ENCODE results near the gene TOGARAM2.

DNA sequence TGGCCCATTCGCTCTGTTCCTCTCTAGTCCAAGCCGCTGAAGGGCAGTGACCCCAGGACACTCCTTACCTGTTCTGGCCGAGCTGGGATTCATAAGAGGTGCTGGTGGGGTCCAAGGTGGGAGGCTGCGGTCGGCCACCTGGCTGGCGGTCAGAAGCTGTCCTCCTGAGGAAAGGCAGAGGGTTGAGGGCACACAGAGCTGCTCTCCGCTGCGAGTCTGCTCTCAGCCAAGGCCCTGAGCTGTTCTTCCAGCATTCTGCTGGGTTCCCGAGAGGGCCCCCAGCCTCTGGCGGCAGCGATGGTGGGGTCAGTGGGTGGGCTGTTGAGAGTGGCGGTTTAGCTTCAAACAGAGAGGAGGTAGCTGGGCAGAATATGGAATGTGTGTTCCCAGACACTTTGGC, 89.4 kb downstream of the TOGARAM2 start:
- TF ChIP-seq, protein P1, sequence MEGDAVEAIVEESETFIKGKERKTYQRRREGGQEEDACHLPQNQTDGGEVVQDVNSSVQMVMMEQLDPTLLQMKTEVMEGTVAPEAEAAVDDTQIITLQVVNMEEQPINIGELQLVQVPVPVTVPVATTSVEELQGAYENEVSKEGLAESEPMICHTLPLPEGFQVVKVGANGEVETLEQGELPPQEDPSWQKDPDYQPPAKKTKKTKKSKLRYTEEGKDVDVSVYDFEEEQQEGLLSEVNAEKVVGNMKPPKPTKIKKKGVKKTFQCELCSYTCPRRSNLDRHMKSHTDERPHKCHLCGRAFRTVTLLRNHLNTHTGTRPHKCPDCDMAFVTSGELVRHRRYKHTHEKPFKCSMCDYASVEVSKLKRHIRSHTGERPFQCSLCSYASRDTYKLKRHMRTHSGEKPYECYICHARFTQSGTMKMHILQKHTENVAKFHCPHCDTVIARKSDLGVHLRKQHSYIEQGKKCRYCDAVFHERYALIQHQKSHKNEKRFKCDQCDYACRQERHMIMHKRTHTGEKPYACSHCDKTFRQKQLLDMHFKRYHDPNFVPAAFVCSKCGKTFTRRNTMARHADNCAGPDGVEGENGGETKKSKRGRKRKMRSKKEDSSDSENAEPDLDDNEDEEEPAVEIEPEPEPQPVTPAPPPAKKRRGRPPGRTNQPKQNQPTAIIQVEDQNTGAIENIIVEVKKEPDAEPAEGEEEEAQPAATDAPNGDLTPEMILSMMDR (conservative IDR thresholded peaks at IDR 0.05; ENCODE audit: low read length) = no peak
- no peak for TF ChIP-seq EZH2phosphoT487 (IDR thresholded peaks at IDR 0.05; ENCODE audit: borderline replicate concordance, low read depth, low read length)

Data from OCI-LY7 (cell line).